ENCODE data around the gene MAMLD1.

The MAMLD1 gene, protein sequence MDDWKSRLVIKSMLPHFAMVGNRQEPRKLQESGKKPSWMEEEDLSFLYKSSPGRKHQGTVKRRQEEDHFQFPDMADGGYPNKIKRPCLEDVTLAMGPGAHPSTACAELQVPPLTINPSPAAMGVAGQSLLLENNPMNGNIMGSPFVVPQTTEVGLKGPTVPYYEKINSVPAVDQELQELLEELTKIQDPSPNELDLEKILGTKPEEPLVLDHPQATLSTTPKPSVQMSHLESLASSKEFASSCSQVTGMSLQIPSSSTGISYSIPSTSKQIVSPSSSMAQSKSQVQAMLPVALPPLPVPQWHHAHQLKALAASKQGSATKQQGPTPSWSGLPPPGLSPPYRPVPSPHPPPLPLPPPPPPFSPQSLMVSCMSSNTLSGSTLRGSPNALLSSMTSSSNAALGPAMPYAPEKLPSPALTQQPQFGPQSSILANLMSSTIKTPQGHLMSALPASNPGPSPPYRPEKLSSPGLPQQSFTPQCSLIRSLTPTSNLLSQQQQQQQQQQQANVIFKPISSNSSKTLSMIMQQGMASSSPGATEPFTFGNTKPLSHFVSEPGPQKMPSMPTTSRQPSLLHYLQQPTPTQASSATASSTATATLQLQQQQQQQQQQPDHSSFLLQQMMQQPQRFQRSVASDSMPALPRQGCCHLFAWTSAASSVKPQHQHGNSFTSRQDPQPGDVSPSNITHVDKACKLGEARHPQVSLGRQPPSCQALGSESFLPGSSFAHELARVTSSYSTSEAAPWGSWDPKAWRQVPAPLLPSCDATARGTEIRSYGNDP

DNA sequence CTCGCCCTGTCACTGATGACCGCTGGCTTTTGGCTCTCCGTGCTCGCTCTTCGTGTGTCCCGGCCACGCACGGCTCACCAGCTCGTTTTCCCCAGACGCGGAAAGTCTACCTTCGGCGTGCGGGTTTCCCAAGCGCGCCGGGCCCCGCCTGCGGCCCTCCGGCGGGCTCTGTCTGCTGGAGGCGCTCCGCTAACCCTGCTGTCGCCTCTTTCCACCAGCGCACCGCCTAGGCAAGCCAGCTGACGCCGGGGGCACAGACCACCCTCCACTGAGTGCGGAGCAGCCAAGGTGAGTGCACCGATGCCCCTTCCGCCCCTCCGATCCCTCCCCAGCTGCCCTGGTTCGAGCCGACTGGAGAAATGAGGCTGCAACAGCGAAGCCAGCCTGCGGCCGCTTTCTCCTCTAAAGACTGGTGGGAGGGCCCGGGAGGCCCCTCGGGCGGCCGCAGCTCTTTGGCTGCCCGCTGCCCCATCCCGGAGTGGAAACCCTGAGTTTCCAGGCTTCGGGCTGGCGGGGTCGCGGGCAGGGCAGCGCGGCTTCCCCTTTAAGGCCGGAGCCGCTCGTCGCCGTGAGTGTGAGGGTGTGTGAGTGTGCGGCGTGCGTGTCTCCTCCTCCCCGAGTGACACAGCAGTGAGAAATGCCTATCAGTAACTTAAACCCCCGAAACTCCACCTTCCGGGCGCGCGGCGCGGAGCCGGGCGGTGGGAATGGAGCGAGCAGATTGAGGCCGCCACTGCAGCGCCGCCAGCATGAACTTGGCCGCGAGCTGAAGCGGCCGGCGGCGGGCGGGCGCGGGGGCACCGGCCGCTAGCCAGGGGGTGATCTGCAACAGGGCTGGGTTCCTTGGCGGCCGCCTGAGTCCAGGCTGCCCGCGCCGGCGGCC lies at the start of gene MAMLD1:
Gene MAMLD1 (plus strand): TSS at position 719 of the 883 bp plus-strand sequence. CDS start 82,200 bp downstream, outside the sequence.
- peak within 1 kb of the TSS; percentile 11 to 67 (median 51); a peak in 19 of 22 replicates for H3K9ac ChIP-seq
- peak within 1 kb of the TSS; percentile 53 to 72 (median 63) for H3K4me3 ChIP-seq

DNA sequence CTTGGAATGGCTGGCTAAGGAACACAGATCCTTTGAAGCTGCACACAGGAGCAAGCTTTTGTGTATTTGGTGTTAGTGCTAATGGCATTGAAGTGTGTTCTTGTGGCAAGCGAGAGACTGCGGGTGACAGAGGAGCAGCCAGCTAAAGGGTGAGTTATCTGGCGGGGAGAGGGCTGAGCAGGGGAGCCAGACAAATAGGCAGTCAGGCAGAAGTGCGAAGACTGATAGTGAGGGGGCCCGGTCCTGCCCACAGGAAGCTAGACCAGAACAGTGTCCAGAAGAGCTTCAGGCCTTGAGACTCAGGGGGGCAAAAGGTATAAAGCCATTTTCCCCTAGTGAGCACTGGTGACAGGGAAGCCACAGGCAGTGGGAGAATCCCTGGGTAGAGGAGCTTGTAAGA lies 49.6 kb upstream of the MAMLD1 start:
- Histone ChIP-seq H3K9ac (no peak overlapping the region), H4K20me1 (no peaks in the 10 kb centered on the region), H3K36me3 (no peaks in the 10 kb centered on the region), H3K4me2 (no peak overlapping the region), H3K4me1 (peaks cover 0 to 7% (median under 1%) of the 10 kb centered on the region in 10 experiments; a peak in 3 of 20 replicates), H3K9me3 (replicated peaks in 1 of 11) (no peaks in the 10 kb centered on the region), H3K4me3 (no peak overlapping the region), H3K27ac (no peak overlapping the region), H3K27me3 (no peaks in the 10 kb centered on the region)
- TF ChIP-seq Cebpa-rat (IDR thresholded peaks at IDR 0.05), result no peak

More for the DNA sequence above, at the start of gene MAMLD1:
- peaks cover 0 to 21% (median 7%) of the 10 kb centered on the region in 11 experiments; a peak in 8 of 22 replicates for H4K20me1 ChIP-seq
- peaks cover 49 to 86% (median 80%) of the 10 kb centered on the region in 11 experiments for H3K27me3 ChIP-seq
- no peak for TF ChIP-seq Cebpa-rat (IDR thresholded peaks at IDR 0.05)
- H3K27ac ChIP-seq, result peak within 1 kb of the TSS in 2 of 11 experiments; percentile 38 to 44; a peak in 2 of 22 replicates
- peaks cover 29 to 49% (median 34%) of the 10 kb centered on the region in 11 experiments for H3K9me3 ChIP-seq (replicated peaks in 1 of 11)
- peaks cover 0 to 40% (median 26%) of the 10 kb centered on the region in 10 experiments; a peak in 16 of 20 replicates for H3K4me1 ChIP-seq
- peak within 1 kb of the TSS; percentile 85 to 94 (median 91) for H3K4me2 ChIP-seq
- no peaks in the 10 kb centered on the region for H3K36me3 ChIP-seq

DNA sequence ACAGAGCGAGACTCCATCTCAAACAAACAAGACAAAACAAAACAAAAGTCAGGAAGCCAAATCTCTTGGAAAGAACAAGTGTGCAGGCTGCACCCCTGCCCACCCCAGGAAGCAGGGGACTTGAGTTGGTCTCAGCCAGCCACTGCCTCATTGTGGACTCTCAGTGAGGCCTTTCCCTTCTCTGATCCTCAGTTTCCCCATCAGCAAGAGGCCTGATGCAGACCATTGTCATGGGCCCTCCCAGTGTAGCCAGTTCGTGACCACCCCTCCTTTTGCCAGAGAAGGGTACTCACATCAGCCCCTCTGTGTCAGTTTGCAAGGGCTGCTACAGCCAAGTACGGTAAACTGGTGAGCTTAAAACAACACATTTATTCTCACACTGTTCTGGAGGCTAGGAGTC lies 48.9 kb upstream of the MAMLD1 start:
- Histone ChIP-seq H3K36me3 (no peaks in the 10 kb centered on the region), H3K4me2 (no peak overlapping the region), H3K9ac (no peak overlapping the region), H4K20me1 (no peaks in the 10 kb centered on the region), H3K4me3 (no peak overlapping the region), H3K9me3 (replicated peaks in 1 of 11) (no peaks in the 10 kb centered on the region), H3K27ac (no peak overlapping the region), H3K27me3 (no peaks in the 10 kb centered on the region), H3K4me1 (peaks cover 0 to 2% (median 0%) of the 10 kb centered on the region in 10 experiments; a peak in 1 of 20 replicates)
- TF ChIP-seq Cebpa-rat (IDR thresholded peaks at IDR 0.05), result no peak

DNA sequence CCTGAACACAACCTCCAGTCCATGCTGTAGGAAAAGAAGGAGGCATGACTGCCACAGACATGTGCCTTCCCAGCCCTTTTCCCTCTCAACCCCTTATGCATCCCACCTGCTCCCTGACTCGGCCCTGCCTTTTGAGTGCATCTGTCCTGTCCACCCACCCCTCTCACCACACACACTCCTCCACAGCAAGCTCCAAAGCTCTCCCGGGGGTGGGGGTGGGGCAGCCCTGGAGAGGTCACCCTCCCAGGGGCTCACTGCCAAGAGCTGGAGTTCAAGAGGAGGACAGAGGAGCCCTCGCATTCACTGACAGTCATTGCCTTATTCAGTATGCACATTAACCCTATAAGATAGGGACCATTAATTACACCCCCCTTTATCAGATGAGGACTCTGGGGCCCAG lies 46.6 kb upstream of the MAMLD1 start:
- H3K4me3 ChIP-seq, result no peak overlapping the region
- H3K4me2 ChIP-seq, result no peak overlapping the region
- no peaks in the 10 kb centered on the region for H3K27me3 ChIP-seq
- no peaks in the 10 kb centered on the region for H4K20me1 ChIP-seq
- peaks cover 0 to 4% (median 0%) of the 10 kb centered on the region in 10 experiments; a peak in 1 of 20 replicates for H3K4me1 ChIP-seq
- no peak for TF ChIP-seq Cebpa-rat (IDR thresholded peaks at IDR 0.05)
- H3K36me3 ChIP-seq, result no peaks in the 10 kb centered on the region
- H3K9ac ChIP-seq, result no peak overlapping the region
- no peak overlapping the region for H3K27ac ChIP-seq
- peaks cover 0 to 10% (median 1%) of the 10 kb centered on the region in 11 experiments; a peak in 9 of 22 replicates for H3K9me3 ChIP-seq (replicated peaks in 1 of 11)

DNA sequence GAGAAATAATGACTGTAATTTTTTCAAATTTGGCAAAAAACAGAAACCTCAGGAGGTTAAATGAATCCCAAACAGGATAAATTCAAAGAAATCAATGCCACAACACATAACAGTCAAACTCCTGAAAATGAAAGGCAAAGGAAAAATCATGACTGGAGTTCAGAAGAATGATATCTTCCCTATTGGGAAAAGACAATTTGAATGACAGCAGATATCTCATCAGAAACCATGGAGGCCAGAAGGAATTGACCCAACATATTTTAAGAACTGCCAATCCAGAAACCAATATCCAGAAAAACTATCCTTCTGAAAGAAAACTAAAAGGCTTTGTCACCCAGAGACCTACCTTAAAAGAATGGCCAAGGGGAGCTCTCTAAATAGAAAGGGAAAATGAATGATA lies 40.1 kb upstream of the MAMLD1 start:
- Histone ChIP-seq H3K27me3 (no peaks in the 10 kb centered on the region), H3K4me2 (no peak overlapping the region), H3K4me3 (no peak overlapping the region), H4K20me1 (no peaks in the 10 kb centered on the region), H3K9ac (no peak overlapping the region), H3K27ac (no peak overlapping the region), H3K36me3 (no peaks in the 10 kb centered on the region), H3K4me1 (peaks cover 24 to 38% (median 34%) of the 10 kb centered on the region in 10 experiments), H3K9me3 (replicated peaks in 1 of 11) (peaks cover 6 to 26% (median 19%) of the 10 kb centered on the region in 11 experiments; a peak in 19 of 22 replicates)
- no peak for TF ChIP-seq Cebpa-rat (IDR thresholded peaks at IDR 0.05)

DNA sequence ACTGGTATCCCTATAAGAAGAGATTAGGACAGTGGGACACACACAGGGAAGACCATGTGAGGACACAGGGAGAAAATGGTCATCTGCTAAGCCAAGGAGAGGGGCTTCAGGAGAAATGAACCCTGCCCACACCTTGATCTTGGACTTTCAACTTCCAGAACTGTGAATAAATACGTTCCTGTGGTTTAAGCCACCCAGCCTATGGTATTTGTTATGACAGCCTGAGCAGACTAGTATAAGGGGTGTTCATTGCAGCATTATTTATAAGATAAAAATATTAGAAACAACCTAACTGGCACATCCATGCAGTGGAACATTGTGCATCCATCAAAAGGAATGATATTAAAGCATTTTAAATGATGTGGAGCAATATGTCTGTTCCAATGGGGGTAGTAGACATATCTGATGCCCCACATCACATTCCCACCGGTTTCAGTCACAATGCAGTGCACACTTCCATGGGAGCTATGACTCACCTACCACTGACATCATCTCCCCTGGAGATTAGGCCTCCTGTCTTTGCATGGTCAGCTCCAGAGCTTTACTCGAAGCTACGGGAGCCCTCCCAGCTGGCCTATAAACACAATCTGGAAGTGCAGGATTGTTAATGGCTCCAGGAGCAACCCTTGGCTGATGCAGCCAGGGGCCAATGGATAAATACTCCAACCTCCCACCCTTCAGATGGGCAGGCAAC lies 38.9 kb upstream of the MAMLD1 start:
- Histone ChIP-seq H3K9ac (no peak overlapping the region), H4K20me1 (no peaks in the 10 kb centered on the region), H3K9me3 (replicated peaks in 1 of 11) (peaks cover 6 to 26% (median 19%) of the 10 kb centered on the region in 11 experiments; a peak in 19 of 22 replicates), H3K4me2 (peak overlapping the region; percentile 62 to 95 (median 86); a peak in 21 of 22 replicates), H3K27ac (peak overlapping the region in 7 of 11 experiments; percentile 6 to 88 (median 79); a peak in 11 of 22 replicates), H3K36me3 (no peaks in the 10 kb centered on the region), H3K4me3 (no peak overlapping the region), H3K27me3 (no peaks in the 10 kb centered on the region), H3K4me1 (peaks cover 24 to 38% (median 34%) of the 10 kb centered on the region in 10 experiments)
- TF ChIP-seq Cebpa-rat (IDR thresholded peaks at IDR 0.05), result no peak

DNA sequence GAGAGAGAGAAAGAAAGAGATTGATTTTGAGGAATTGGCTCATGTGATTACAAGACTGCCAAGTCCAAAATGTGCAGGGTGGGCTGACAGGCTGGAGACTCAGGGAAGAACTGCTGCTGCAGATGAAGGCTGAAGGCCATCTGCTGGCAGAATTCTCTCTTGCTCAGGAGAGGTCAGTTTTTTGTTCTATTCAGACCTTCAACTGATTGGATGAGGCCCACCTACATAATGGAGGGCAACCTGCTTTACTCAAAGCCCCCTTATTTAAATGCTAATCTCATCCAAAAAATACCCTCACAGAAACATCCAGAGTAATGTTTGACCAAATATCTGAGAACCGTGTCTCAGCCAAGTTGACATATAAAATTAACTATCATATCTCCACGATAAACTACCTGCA lies 38.2 kb upstream of the MAMLD1 start:
- H3K27me3 ChIP-seq, result no peaks in the 10 kb centered on the region
- H3K27ac ChIP-seq, result peak overlapping the region in 7 of 11 experiments; percentile 6 to 88 (median 79); a peak in 13 of 22 replicates
- peaks cover 24 to 38% (median 34%) of the 10 kb centered on the region in 10 experiments for H3K4me1 ChIP-seq
- H3K4me3 ChIP-seq, result peak overlapping the region in 2 of 10 experiments; percentile 32 to 44; a peak in 2 of 20 replicates
- H4K20me1 ChIP-seq, result no peaks in the 10 kb centered on the region
- no peak for TF ChIP-seq Cebpa-rat (IDR thresholded peaks at IDR 0.05)
- no peaks in the 10 kb centered on the region for H3K36me3 ChIP-seq
- peaks cover 6 to 26% (median 19%) of the 10 kb centered on the region in 11 experiments; a peak in 19 of 22 replicates for H3K9me3 ChIP-seq (replicated peaks in 1 of 11)
- no peak overlapping the region; a peak in 1 of 22 replicates for H3K9ac ChIP-seq
- peak overlapping the region; percentile 62 to 95 (median 86) for H3K4me2 ChIP-seq

Measured in BLaER1 treated with 17β-estradiol and CSF1 and Interleukin-3, amounts not matched to agents 10 nM and 100 nM (cell line).